Endometrial microvascular endothelial cells (primary cell): ENCODE data around the gene ARL17B. TPM values are rescaled to one million over a fixed set of nuclear protein-coding genes. Genes with fewer than 3 reads are reported as not detected.
"Not testable (repeated sequence)": the region's sequence is repeated elsewhere in the genome, so short reads cannot be mapped to it uniquely, and the experiment has no call there.

Experiments
- in situ Hi-C: cut with HindIII; loops from 2 replicates; pipeline ENCODE4 v1.10.0; 2017; ENCODE audit warnings: low sequenced_read_pairs, low pct_unique_long_range_greater_than_20kb; ENCODE audit errors: inconsistent ontology term
- total RNA-seq: library from RNA; depleted of rRNA; stranded (reverse); fragments of >200 nt; gene quantifications from one replicate; pipeline ENCODE4 v1.2.3, GENCODE V29; 2015; ENCODE audit errors: inconsistent ontology term

Gene ARL17B
- total RNA-seq, 1 donor from 2014 or later, result 19.1 TPM

GRCh38 chr17:46259845-46260661 is 101.5 kb downstream of the ARL17B start:
- in situ Hi-C loops, result not testable (repeated sequence)

- in situ Hi-C loops, result not testable (repeated sequence)
Observed at GRCh38 chr17:46256369-46256768, 105.2 kb downstream of the ARL17B start.

GRCh38 chr17:46254215-46254614 is 107.4 kb downstream of the ARL17B start:
- in situ Hi-C loops, result not testable (repeated sequence)

GRCh38 chr17:46253722-46254121 is 107.8 kb downstream of the ARL17B start:
- in situ Hi-C loops, result not testable (repeated sequence)

GRCh38 chr17:46252804-46253203 is 108.8 kb downstream of the ARL17B start:
- in situ Hi-C loops, result not testable (repeated sequence)

GRCh38 chr17:46249153-46249552 is 112.4 kb downstream of the ARL17B start:
- in situ Hi-C loops, result not testable (repeated sequence)

GRCh38 chr17:46244949-46245768 is 116.4 kb downstream of the ARL17B start:
- in situ Hi-C loops, result not testable (repeated sequence)

- in situ Hi-C loops, result not testable (repeated sequence)
Observed at GRCh38 chr17:46244339-46244913, 117.1 kb downstream of the ARL17B start.

GRCh38 chr17:46243928-46244327 is 117.6 kb downstream of the ARL17B start:
- in situ Hi-C loops, result not testable (repeated sequence)

- in situ Hi-C loops, result not testable (repeated sequence)
Observed at GRCh38 chr17:46243505-46243904, 118.1 kb downstream of the ARL17B start.

GRCh38 chr17:46231359-46231758 is 130.2 kb downstream of the ARL17B start:
- in situ Hi-C loops, result not testable (repeated sequence)

GRCh38 chr17:46225274-46225794 is 136.2 kb downstream of the ARL17B start:
- in situ Hi-C loops, result not testable (repeated sequence)

- in situ Hi-C loops, result not testable (repeated sequence)
Observed at GRCh38 chr17:46224864-46225263, 136.7 kb downstream of the ARL17B start.

Other genes with a start within 250 kb of the ARL17B start
- 30.5 TPM for gene KANSL1, start 168.3 kb downstream of the ARL17B start, total RNA-seq
- 0.46 TPM for gene LRRC37A, start 66.6 kb downstream of the ARL17B start, total RNA-seq
- 5.6 TPM for gene LRRC37A2, start 150.7 kb upstream of the ARL17B start, total RNA-seq
- gene ARL17A, start 217.9 kb upstream of the ARL17B start, total RNA-seq, result 7.8 TPM
- gene NSF, start 228.9 kb upstream of the ARL17B start, total RNA-seq, result 38.0 TPM